HEK293T (cell line): ENCODE results near the gene KRT33B.

ENCODE experiments used
- ARNT ChIP-seq: fragments of 450-650 bp; IDR thresholded peaks from 2 replicates; pipeline ENCODE4 v1.6.1; 2017; ENCODE audit warnings: mild to moderate bottlenecking
- BHLHE40 ChIP-seq: fragments of 450-650 bp; IDR thresholded peaks from 2 replicates; pipeline ENCODE4 v1.6.1; 2016; ENCODE audit warnings: mild to moderate bottlenecking, moderate library complexity, borderline replicate concordance
- FOXK2 ChIP-seq: fragments of 450-650 bp; IDR thresholded peaks from 2 replicates; pipeline ENCODE4 v1.6.1; 2016; ENCODE audit warnings: mild to moderate bottlenecking
- NFRKB ChIP-seq: fragments of 450-650 bp; IDR thresholded peaks from 2 replicates; pipeline ENCODE4 v1.6.1; 2016; ENCODE audit warnings: mild to moderate bottlenecking, moderate library complexity

DNA sequence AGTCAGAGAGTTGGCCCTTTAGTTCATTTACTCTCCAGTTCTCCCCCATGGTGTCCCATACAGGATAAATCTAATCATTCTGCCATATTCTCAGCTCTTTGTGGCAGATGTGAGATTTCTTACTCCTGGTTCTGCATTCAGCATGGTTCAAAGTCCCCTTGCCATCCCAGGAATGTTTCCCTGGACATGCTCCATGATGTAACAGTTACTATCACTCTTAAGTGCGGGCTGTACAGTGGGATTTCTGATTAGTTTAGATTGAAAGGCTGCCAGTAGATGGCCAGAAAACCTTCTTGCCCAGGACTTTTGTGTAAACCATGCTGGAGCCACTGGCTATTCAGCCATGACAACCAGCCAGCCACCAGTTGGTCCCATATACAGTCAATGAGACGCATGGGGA is 44.4 kb upstream of the KRT33B start:
- TF ChIP-seq BHLHE40 (no peak), NFRKB (no peak), FOXK2 (no peak), ARNT (no peak)
